Measurements from ENCODE around the gene ATAT1.

Gene ATAT1

DNA sequence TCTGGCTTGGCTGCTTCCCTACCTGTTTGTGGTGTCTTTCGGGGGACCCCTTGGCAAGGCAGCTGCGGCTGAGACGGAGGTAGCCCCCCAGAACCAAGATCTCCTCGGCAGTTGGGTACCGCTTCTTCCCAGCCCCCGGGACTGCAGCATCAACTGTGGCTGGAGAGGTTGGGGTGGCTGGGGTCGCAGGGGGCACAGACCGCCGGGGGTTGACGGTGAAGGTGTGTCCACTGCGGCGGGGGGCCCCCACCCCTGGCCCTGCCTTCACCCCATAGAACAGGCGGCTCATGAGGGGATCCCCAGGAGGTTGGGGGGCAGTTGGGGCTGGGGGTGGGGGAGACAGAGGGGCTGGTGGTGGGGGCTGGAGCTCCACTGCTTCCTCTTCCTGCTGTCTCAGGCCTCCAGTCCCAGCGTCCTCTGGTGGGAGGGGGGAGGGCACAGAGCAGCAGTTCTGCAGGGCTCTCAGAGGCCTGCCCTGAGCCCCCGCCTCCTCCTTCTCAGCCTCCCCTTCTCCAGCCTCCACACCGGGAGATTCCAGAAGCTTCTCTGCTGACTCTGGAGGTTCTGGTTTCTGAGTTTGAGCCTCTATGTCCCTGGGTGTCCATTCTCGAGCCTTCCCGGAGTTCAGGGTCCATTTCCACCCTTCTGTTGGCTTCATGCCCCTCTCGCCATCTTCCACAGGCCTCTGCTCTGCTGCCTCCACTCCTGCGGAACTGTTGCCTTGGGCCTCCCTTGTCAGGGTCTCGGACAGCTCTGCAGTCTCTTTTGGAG lies 57.9 kb downstream of the ATAT1 start:
- peak in 3 of 4 experiments; percentile 14 to 47 (median 43) for DNase-seq

DNA sequence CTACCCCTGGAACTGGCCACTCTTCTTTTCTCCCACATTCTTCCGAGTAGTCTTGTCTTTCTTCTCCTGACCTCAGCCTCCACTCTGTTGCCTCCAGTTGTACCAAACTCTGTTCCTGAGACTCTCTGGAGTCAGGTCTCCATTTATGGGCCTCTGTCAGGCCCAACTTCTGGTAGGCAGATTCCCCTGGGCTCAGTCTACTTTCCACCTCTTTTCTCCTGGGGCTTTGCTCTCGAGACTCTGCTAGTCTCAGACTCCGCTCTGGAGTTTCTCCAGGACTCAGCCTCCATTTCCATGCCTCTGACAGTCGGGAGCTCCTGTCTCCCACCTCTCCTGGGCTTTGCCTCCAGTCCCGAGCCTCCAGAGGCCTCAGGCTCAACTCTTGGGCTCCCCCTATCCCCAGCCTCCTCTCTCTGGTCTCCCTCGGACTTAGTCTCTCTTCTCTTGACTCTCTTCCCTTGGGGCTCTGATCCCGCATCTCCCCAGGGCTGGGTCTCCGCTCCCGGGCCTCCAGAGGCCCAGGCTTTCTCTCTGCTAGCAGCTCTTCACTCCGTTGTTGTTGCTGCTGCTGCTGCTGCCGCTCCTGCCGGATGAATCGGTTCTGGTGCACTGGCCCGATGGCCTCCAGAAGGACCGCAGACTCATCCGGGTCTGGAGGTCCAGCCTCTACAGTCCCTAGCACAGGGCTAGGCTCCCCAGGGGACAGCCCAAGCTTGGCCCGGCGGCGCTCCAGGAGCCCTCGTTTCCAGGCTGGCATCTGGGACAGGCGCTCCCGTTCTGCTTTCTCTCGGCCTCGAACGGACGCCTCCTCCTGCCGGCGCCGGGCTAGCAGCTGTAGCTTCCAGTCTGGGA lies 58.7 kb downstream of the ATAT1 start:
- DNase-seq, result no peak

DNA sequence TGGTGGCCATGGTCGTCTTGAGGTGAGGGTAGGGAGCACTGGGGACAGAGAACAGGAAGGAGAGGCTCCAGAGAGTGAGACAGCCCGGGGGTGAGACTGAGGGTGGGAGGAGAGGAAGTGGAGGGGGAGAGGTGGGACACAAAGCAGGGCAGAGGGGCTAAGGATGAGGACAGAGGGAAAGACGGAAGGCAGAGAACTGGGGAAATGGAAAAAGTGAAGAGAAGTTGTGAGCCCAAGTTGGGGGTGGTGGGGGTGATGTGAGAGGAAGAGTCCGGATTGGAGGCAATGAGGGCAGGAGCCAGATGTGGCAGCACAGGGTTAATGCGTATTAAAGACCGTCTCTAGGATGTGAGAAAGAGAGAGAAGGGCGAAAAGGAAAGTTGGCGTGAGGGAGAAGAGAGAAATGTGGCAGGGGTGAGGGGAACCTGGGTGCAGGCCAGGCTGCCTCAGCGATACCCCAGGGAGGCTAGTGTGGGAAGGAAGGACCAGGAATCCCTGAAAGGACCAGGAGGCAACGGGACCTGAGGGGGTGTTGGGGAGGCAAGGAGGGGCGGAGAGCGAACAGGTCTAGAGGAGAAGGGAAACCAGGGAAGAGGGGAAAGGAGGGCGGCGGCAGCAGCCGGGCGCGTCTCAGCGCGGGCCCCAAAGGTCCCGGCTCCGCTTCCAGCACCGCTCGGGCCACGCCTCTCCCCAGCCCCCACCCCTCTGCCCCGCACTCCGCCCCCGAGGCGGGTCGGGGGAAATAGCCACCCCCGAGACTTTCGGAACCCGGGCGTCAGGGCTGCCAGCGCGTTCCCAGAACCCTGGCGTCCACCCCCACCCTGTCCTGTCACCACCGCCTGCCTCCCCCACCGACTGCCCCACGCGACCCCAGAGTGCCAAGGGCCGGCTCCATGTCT lies 59.6 kb downstream of the ATAT1 start, which contains the start of gene PPP1R18:
PPP1R18 (minus strand) TSS at position 637 of the 899 bp plus-strand sequence; CDS start at position 10, 627 bp downstream.
- peak; percentile 64 to 79 (median 70) for DNase-seq

DNA sequence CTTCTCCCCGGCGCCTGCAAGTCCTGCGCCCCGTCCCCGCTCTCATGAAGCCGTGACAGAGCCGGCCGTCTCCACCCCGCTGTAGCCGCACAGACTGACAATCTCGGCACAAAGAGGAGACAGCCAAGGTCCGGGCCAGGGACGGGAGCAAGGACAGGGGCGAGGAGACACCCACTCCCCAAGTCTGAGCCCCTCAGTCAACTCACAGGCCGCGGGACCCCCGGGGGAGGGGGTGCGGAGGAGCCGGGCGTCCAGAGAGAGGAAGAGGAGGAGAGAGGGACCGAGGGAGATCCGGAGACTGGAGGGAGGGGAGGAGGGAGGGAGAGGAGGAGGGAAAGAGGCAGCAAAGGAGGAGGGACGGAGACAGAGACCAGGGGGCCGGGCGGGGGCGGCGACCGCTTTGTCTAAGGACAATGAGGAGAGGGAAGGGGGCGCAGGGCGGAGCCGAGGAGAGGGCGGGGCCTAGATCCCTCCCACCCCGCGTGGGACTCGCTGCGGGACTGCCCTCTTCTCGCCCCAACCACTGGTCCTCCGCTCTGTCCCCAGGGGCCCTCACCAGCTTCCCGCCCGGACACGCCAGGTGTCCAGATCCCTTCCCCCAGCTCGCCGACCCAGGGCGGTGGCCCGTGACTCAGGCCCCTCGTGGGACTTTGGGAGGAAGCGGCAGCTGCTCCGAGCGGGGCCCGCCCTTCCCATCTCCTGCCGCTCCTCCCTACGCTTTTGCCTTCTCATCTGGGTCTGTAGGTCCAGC lies 60.4 kb downstream of the ATAT1 start:
- peak; percentile 53 to 72 (median 60) for DNase-seq

DNA sequence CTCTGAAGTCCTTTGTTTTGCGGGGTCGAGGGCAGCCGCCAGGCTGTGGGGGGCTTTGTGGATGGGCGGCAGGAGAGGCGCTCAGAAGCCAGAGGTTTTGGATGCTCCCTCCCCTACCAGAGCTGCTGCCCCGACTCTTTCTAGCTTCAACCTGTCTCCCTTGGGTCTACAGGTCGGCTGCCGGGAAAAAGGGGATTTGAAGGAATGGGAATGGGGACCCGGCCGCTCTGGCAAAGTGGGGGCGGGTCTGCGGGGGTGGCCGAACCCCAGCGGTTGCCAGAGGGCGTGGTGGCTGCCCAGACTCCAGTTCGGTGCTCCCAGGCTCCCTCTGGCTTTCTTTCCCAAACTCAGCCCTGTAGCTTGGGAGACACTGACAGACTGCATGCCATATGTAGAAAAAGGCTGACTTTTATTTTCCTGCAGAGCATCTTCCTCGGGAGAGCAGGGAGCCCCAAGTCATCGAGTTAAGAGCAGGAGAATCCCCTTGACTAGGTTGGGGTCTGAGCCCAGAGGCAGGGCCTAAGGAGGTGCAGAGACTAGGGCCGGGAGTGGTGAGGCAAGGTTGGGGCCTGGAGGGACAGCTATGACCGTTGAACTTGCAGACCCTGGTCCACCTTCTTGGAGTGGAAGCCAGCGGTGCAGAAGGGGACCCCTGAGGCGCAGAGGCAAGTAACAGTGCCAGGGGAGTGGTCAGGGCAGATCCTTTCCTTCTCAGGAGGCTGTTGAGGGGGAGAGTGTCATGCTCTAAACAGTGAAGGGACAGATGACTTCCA lies 61.2 kb downstream of the ATAT1 start:
- DNase-seq, result no peak

DNA sequence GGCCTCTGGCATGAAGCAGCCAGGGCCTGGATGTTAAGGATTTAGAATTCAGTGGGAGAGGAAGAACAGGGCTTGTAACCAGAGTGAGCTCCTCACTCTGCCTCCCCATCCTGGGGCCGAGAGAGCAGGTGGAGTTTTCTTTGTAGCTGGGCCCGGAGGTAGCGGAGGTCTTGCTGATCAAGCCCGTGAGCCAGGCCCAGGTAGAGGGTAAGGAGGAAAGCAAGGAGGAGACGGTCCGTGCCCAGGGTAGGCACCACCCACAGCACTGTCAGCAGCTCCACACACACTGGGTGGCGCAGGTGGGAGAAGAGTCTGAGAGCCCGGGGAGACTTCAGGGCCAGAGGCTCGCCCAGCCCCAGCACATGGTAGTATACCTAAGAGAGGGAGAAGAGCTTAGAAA lies 61.9 kb downstream of the ATAT1 start:
- DNase-seq, result no peak

DNA sequence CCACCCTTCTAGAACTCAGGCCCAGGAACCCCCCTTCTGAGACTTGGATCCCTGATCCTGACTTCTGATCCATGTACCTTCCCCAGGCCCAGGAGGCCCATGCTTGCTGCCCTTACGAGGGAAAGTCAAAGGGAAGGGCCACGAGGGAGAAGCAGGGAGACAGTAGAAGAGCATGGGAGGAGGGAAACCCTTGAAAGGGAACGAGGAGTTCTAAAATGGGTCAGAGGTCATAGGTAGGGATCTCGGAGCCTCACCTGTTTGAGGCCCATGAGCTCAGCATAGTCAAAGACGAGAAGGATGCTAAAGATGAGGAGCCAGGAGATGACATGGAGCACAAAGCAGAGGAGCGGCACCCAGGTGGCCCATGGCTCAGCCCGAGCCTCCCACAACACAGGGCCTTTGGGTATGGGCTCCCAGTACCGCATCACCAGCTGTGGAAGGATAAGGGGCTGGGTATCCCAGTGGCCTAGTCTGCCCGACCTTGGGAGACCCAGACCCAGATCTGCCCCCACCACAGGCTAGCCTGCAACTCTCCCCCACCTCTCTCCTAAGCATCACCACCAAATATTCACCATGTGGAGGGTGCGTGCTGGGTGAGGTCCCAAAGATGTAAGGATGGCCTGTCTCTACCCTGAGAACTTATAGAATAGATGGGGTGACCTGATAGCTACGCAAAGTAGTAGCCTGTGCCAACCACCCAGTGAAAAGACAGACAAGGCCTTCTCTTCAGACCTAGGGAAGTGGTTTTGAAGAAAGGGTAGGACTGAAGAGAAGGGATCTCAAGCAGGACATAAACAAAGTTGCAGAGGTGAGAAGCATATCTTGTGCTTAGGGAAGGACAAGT lies 62.6 kb downstream of the ATAT1 start:
- no peak for DNase-seq

DNA sequence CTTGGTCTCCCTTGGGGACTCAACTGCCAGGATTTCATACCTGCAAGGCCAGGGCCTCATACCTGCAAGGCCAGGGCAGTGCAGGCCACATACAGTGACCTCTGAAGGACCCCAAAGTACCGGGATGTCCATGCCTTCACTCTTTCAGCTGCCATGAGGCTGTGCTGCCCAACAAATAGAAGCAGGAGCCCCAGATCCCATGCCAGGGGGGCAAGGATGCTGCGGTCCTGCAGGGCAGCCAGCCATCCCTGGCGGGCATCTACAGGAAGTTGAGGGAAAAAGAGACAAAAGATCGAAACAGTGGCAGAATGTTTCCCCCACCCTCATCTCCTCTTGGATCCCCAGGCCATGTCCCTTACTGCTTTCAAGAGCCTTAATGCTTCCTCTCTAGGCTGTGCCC lies 63.3 kb downstream of the ATAT1 start:
- DNase-seq, result no peak

DNA sequence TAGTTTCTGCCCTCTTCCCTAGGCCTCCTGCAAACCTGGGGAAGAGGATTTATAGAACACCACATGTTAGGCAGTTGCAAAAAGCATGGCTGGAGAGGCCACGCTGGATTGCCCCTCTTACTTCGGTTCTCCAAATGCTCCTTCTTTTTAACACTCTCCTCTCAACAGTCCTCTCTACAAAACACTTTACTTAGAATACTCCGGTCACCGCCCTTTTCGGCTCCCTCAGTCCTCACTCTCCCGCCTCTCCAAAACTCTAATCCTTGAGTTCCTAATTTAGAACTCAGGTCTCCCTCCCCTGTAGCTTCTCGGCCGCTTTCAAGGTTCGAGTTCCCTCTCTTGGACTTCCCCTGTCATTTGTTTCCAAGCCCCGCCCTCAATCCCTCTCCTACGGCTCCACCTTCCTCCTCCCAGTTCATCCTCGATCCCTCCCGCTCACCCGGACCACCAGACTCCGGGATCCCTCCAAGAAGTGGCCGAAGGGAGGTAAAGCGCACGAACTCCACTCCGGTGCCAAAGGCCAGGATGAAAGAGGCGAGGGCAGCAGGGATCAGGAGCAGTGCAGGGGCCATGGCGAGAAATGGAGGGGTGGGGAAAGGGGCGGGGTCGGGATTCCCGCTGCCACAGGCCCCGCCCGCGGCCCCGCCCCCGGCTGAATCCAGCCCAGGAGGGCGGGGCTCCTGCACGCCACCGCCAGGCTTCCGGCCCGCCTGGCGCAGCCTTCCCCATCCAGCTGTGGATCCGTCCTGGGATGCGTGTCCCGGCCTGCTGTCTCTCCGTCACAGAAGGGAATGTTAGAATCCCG lies 63.9 kb downstream of the ATAT1 start, which contains the start of gene NRM:
NRM (minus strand) TSS at position 582 of the 805 bp plus-strand sequence; CDS start at position 572, 10 bp downstream.
- DNase-seq, result peak; percentile 37 to 67 (median 49)

DNA sequence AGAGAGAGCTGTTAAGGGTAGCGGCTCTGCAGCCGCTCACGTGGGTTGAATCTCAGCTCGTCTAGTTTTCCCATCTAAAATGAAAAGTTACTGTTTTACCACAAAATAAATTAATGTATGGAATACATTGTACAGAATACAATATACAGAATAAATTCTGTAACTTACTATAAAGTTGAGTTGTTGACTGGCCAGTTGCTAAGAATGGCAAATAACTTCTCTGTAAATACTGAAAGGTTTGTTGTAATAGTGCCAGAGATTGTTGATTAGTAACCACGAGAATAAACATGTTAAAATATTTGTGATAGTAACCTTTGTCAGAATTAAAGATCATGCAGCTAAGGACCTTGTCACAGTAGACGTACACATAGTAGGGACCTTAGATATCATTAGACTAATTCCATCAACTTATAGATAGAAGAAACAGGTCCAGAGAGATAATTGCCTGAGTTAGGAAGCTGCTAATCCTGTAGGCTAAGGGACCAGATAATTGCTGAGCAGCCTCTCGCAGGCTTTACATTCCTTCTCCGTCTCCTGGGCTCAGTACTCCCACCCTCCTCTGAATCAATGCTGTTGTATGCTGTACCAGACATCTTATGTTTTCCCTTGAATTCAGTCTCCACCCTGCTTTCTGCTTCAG lies 64.7 kb downstream of the ATAT1 start:
- no peak for DNase-seq
